H1 (cell line): ENCODE results near the gene PRSS12. TPM values are rescaled to one million over a fixed set of nuclear protein-coding genes. Genes with fewer than 3 reads are reported as not detected.

Experiments used
- TAF1 ChIP-seq: IDR thresholded peaks from 2 replicates; pipeline ENCODE4 v1.6.1; 2011; ENCODE audit warnings: mild to moderate bottlenecking, low read depth, low read length
- polyA plus RNA-seq, 7 experiments: library from polyadenylated mRNA; depleted of rRNA in 3 of 7; stranded (reverse) in 5 of 7; unstranded in 2 of 7; fragments of >200 nt in 5 of 7; fragments of 200-250 nt in 2 of 7; gene quantifications; 1 replicate in 5 of 7; 2 replicates in 1 of 7; 4 replicates in 1 of 7; pipeline versions ENCODE4 v1.2.1 to v1.2.3, GENCODE V29; 2011 to 2013; ENCODE audit warnings: missing spikeins in 2 of 7, mixed read lengths in 2 of 7
- total RNA-seq: library from RNA; stranded (reverse); fragmentation: NEBNext Ultra II Directional; extraction: Animal tissue kit (Norgen Biotek cat#: 25700); gene quantifications from 2 replicates; pipeline ENCODE4 v1.2.1, GENCODE V29; 2021

Gene PRSS12
- total and polyA plus RNA-seq, 2 of the 8 experiments (the other 6 are each of a cell fraction or from before 2014, with no cell fraction given) = 2.6 to 9.3 TPM

- TF ChIP-seq TAF1 = no peak
Measured at GRCh38 chr4:118390121-118390520, 37.3 kb upstream of the PRSS12 start (continued).
